Activated naive CD8-positive, alpha-beta T cell (primary cell): Measurements from ENCODE around the gene MEIOB.
"Not testable (repeated sequence)": the region's sequence is repeated elsewhere in the genome, so short reads cannot be mapped to it uniquely, and the experiment has no call there.

Experiments used
- H3K27ac Mint-ChIP-seq: one replicate; pipeline ENCODE4 v1.8.0; 2021; ENCODE audit warnings: mixed read lengths
- H3K27me3 Mint-ChIP-seq: one replicate; pipeline ENCODE4 v1.8.0; 2021; ENCODE audit warnings: mixed read lengths
- H3K36me3 Mint-ChIP-seq: one replicate; pipeline ENCODE4 v1.8.0; 2021; ENCODE audit warnings: mixed read lengths
- H3K4me1 Mint-ChIP-seq: one replicate; pipeline ENCODE4 v1.8.0; 2021; ENCODE audit warnings: low read depth, mixed read lengths
- H3K4me3 Mint-ChIP-seq: one replicate; pipeline ENCODE4 v1.8.0; 2021; ENCODE audit warnings: mild to moderate bottlenecking, mixed read lengths
- H3K9me3 Mint-ChIP-seq: one replicate; pipeline ENCODE4 v1.8.0; 2021; ENCODE audit warnings: low read depth, mixed read lengths

MEIOB gene, protein sequence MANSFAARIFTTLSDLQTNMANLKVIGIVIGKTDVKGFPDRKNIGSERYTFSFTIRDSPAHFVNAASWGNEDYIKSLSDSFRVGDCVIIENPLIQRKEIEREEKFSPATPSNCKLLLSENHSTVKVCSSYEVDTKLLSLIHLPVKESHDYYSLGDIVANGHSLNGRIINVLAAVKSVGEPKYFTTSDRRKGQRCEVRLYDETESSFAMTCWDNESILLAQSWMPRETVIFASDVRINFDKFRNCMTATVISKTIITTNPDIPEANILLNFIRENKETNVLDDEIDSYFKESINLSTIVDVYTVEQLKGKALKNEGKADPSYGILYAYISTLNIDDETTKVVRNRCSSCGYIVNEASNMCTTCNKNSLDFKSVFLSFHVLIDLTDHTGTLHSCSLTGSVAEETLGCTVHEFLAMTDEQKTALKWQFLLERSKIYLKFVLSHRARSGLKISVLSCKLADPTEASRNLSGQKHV

DNA sequence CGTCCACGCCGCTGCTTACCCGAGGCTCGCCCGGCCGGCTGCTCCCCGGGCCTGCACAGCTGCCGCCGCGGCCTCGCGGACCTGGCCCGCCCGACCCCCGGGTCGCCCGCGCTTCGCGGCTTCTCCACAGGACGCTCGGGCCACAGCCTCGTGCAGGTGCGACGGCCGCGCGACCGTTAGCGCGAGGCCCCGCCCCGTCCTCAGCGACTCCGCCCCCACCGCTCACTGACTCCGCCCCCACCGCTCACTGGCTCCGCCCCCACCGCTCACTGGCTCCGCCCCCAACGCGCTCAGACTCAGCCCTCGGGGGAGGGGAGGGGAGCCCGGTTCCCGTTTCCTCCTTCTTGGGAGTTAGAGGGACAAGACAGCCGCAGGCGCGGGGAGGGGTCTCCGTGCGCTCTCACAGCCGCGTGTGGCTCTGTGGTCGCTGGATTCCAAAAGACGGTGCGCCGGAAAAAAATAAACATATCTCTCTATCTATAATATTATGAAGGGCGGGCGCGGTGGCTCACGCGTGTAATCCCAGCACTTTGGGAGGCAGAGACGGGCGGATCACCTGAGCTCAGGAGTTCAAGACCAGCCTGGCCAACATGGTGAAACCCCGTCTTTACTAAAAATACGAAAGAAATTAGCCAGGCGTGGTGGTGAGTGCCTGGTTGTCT, at the start of gene MEIOB:
Gene MEIOB (minus strand): TSS at position 191 of the 662 bp plus-strand sequence. CDS start 3,989 bp downstream, outside the sequence.
- Mint-ChIP-seq H3K4me1 (peaks cover 4% of the 10 kb centered on the region), H3K36me3 (no peaks in the 10 kb centered on the region), H3K27ac (no peak within 1 kb of the TSS), H3K4me3 (peak within 1 kb of the TSS; percentile 82), H3K9me3 (no peaks in the 10 kb centered on the region), H3K27me3 (peaks cover 8% of the 10 kb centered on the region)

DNA sequence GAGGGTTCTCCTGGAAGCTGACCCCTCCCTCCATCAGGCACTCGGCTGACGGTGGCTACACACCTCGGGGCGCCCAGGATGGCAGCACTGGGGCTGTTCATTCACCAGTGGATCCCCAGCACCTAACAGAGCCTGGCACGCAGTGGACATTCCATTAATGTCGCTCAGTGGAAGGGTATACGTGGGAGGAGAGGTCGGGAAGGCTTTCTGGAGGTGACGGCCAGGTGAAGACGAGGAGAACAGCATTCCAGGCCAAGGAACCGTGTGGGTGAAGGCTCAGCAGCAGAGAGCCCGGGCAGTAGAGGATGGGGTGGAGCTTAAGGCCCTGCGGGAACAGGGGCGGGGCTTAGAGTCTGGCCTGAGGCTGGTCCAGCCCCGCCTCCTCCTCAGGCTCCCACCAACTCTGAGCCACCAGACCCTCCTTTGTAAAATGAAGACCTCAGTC, 48.8 kb upstream of the MEIOB start:
- Mint-ChIP-seq H3K36me3 (no peaks in the 10 kb centered on the region), H3K4me1 (peaks cover 5% of the 10 kb centered on the region), H3K4me3 (no peak overlapping the region), H3K27ac (no peak overlapping the region), H3K9me3 (no peaks in the 10 kb centered on the region), H3K27me3 (peaks cover 24% of the 10 kb centered on the region)

DNA sequence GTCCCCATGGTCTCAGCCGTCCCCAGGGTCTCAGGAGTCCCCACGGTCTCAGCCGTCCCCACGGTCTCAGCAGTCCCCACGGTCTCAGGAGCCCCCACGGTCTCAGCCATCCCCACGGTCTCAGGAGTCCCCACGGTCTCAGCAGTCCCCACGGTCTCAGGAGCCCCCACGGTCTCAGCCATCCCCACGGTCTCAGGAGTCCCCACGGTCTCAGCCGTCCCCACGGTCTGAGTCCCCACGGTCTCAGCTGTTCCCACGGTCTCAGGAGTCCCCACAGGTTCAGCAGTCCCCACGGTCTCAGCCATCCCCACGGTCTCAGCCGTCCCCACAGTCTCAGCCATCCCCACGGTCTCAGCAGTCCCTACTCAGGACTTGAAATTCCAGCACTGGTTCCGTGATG, 48.2 kb upstream of the MEIOB start:
- H3K9me3 Mint-ChIP-seq, H3K4me3 Mint-ChIP-seq, H3K36me3 Mint-ChIP-seq, H3K4me1 Mint-ChIP-seq, H3K27ac Mint-ChIP-seq: not testable (repeated sequence)
- peaks cover 24% of the 10 kb centered on the region for H3K27me3 Mint-ChIP-seq

DNA sequence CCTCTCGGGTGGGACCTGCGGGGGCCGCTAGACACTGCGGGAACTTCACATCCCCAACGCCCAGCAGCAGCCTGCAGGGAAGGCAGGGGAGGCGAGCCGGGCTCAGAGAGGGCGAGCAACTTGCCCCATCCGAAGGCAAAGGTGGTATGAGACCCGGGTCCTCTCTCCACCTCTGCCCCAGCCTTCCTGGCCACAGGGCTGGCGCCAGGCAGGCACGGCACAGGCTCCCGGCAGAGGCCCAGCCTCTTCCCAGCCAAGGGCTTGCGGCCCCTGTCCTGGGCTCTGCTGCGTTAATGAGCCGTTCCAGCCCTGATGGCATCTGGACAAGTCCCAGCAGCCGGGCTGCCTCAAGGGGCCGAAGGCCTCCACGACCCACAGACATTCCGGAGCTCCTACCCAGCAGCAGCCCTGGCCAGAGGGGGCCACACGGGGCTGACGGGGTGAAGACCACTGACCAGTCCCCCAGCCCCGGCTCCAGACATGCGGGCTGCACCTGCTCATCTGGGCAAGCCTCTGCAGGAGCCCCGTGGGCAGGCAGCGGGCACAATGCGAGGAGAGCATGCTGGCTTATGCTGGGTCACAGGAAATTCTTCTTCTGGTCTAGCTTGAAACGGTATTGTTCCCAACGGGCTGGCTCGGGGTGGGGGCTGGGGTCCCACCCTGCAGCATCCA, 47.5 kb upstream of the MEIOB start:
- H3K27me3 Mint-ChIP-seq: peaks cover 24% of the 10 kb centered on the region
- H3K9me3 Mint-ChIP-seq: no peaks in the 10 kb centered on the region

DNA sequence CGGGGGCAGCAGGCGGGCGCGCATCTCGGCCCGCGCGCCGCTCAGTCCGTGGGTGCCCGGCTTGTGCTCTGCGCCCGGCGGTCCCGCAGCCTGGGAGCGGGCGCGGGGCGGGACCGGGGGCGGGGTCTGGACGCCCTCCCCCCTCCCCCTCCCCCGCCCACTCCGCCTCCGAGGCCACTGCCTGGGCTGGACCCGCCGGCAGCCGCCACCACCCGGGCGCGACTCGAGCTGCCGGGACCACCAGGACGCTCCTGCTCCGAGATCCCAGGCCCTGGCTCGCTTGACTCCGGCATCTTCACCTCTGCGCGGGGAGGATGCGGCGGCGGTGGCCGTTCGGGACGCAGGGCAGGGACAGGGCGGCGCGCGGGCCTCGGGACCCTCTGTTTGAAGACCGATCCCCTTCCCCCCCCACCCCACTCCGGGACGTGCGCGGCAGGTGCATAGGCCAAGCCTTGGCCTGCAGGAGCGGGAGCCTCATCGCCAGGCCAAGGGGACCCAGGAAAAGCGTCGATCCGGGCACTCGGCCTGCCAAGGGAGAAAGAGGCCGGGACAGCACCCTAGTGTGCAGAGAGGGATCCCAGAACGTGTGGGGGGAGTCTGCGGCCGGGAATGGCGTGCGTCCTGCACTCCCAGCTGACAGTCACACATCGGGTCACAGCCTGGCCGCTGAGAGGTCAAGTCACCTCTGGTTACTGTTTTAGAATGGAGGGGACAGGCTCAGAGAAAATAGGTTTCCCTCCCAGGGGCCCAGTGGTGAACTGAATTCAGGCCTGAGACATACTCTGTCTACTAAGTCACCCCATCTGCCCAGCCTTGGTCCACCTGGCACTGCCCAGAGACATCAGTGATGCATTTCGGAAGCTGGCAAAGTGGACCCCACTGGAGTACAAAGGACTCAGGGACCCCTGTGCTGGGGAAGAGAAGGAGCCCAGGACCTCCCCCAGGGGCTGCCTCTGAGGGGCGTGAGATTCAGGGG, 46.7 kb upstream of the MEIOB start, which contains the start of gene HS3ST6:
Gene HS3ST6 (minus strand): TSS at position 65 of the 976 bp plus-strand sequence. CDS start 92 bp downstream, outside the sequence.
- Mint-ChIP-seq H3K9me3 (no peaks in the 10 kb centered on the region), H3K4me3 (no peak within 1 kb of the TSS), H3K4me1 (peaks cover 5% of the 10 kb centered on the region), H3K27me3 (peaks cover 24% of the 10 kb centered on the region), H3K27ac (no peak within 1 kb of the TSS), H3K36me3 (no peaks in the 10 kb centered on the region)

More for the DNA sequence above, 47.5 kb upstream of the MEIOB start:
- Mint-ChIP-seq H3K4me1 (peaks cover 5% of the 10 kb centered on the region), H3K4me3 (no peak overlapping the region), H3K27ac (no peak overlapping the region), H3K36me3 (no peaks in the 10 kb centered on the region)

DNA sequence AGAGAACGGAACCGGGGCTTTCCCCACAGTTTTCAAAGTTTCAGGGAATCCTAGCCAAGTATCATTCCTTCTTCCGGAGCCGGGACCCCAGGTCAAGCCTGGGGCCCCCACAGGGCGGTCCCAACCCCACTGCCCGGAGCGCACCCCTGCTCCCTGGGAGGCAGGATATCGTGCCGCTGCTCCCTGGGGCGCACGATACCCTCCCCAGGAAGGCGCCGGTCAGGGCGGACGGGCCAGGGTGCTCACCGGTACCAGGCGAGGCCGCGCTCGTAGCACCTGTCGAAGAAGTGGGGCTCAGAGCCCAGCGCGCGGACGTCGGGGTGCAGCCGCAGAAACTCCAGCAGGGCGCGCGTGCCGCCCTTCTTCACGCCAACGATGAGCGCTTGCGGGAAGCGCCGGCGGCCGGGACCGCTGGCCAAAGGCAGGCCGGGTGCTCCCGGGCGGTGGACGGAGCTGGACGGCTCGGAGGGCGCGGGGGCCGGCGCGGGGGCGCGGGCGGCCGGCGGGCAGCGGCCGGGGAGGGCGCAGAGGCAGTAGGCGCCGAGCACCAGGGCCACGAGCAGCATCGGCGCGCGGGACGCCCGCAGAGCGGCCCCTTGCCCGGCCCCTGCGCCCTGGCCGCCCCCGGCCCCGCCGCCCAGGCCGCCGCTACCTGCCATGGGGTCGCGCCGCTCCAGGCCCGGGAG, 45.8 kb upstream of the MEIOB start:
- H3K4me3 Mint-ChIP-seq: no peak overlapping the region

DNA sequence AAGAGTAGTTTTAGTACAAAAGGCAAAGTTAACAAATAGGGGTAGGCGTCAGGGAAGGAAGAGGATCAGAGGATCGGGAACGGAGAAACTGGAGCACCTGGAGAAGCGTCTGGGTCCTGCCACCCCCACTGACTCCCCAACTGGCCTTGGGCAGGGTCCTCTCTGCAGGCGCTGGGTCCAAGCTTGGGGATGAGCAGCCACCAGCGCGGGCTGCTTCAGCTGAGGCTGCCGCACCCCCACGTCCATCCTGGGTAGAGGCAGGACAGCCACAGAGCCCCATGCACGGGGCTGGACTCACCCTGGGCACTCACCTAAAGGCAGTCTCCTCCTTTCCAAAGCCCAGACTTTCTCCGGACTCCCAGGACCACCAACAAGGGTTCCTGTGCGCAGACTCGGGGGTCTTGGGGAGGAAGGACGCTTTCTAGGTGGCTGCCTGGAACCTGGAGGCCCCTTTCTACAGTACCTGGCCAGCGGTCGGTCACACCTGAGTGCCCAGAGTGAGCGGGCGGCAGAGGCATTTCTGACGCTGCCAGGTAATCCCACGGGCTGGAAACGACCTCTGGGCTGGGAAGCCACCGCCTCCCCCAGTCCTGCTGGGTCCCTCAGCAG, 45.2 kb upstream of the MEIOB start:
- Mint-ChIP-seq H3K4me3 (no peak overlapping the region), H3K4me1 (peaks cover 5% of the 10 kb centered on the region), H3K27me3 (peaks cover 17% of the 10 kb centered on the region), H3K9me3 (no peaks in the 10 kb centered on the region), H3K27ac (no peak overlapping the region), H3K36me3 (no peaks in the 10 kb centered on the region)

More for the DNA sequence above, 45.8 kb upstream of the MEIOB start:
- Mint-ChIP-seq H3K27ac (no peak overlapping the region), H3K36me3 (no peaks in the 10 kb centered on the region), H3K4me1 (peaks cover 5% of the 10 kb centered on the region), H3K27me3 (peaks cover 22% of the 10 kb centered on the region), H3K9me3 (no peaks in the 10 kb centered on the region)

DNA sequence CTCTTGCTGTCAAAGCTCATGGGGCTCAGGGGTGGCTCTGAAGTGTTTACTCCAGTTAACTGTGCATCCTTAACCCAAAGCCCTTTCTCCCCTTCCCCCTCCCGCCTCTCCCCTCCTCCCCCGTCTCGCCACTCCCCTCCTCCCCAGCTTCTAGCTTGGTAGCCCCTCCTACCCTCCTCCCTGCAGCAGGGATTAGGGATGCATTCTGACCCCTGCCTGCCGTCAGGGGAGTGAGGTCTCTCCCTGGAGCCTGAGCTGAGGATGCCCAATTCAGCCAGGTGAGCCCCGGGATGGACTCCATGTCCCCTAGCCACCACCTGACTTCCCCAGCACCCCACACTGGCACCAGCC, 44.7 kb upstream of the MEIOB start:
- peaks cover 5% of the 10 kb centered on the region for H3K4me1 Mint-ChIP-seq
- H3K9me3 Mint-ChIP-seq: no peaks in the 10 kb centered on the region
- peaks cover 16% of the 10 kb centered on the region for H3K27me3 Mint-ChIP-seq
- H3K27ac Mint-ChIP-seq: no peak overlapping the region
- H3K36me3 Mint-ChIP-seq: no peaks in the 10 kb centered on the region
- H3K4me3 Mint-ChIP-seq: no peak overlapping the region

DNA sequence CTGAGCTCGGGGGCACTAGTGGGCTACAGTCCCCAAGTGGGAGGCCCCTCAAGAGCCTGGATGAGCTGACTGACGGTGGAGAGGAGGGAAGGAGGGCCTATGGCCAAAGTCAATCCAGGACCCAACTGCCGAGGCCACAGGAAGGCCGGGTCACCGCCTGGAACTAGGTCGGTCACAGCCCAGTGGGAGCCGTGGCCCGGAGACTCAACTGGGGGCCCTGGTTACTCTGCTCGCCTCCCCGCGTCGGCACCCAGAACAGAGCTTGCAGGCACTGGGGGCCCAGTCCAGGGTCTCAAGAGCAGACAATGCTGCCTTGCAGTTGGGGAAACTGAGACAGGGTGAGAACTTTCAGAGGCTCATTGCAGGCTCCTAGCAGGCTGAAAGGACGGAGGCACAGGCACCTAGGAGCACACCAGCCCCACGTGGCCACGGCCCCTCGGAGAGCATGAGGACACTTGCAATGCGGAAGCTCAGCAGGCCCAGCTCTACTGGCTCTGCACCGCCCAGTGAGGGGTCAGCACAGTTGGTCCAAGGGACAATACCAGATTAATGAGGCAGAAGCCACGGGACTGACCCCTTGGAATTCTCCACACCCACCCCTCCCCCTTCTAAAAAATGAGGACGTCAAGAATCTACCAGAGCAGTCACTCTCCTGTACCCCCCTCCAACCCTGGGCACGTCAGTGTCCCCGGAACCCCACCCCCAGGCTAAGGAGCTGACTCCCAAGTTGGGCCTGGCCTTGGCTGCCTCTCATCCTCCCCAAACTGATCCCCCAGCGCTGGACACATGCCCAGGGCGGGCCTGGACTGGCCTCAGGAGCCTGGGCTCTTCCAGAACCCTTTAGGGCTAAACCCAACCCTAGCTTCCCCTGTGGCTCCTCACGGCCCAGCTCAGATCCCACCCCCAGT, 44.0 kb upstream of the MEIOB start:
- Mint-ChIP-seq H3K27me3 (peaks cover 10% of the 10 kb centered on the region), H3K4me3 (no peak overlapping the region), H3K4me1 (peaks cover 5% of the 10 kb centered on the region), H3K9me3 (no peaks in the 10 kb centered on the region), H3K27ac (no peak overlapping the region), H3K36me3 (no peaks in the 10 kb centered on the region)

DNA sequence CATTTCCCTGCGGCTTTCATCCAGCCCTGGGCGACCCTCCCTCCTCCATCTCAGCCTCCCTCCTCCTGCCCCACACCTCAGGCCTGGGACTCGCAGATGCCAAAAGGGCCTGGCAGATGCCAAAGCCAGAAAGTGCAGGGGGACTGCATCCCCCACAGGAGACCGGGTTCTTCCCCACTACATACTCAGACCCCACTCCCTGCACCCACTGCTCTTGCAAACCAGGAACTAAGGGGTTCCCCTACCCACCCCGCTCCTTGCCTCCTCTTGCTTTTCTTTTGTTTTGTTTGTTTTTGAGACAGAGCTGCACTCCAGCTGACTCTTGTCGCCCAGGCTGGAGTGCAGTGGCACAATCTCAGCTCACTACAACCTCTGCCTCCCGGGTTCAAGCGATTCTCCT, 43.0 kb upstream of the MEIOB start:
- H3K27me3 Mint-ChIP-seq: peaks cover 5% of the 10 kb centered on the region
- no peaks in the 10 kb centered on the region for H3K9me3 Mint-ChIP-seq
- peaks cover 2% of the 10 kb centered on the region for H3K4me1 Mint-ChIP-seq
- no peaks in the 10 kb centered on the region for H3K36me3 Mint-ChIP-seq
- no peak overlapping the region for H3K4me3 Mint-ChIP-seq
- no peak overlapping the region for H3K27ac Mint-ChIP-seq

DNA sequence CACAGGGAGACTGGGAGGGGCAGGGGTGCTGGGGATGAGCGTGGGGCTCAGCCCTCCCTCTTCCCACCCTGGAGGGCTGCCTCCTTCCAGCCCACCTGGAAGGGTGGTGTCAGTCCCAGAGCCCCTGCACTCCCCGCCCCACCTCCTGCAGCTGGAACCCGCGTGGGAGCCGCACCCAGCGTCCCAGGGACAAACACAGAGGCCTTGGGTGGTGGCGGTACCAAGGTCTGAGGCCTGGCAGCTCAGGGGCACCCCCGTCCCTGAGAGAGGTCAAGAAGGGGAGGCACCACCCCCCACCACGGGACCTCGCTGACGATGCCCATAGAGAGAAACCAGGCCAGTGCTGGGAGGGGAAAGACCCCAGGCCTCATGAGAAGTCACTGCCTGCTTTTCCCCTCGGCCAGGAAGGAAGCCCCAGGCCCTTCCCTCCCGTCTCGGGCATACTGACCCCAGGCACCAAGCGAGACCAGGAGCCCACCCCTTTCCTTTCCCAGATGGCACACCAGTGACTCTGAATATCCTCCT, 42.2 kb upstream of the MEIOB start:
- H3K27ac Mint-ChIP-seq: no peak overlapping the region
- no peaks in the 10 kb centered on the region for H3K36me3 Mint-ChIP-seq
- H3K4me1 Mint-ChIP-seq: peaks cover 2% of the 10 kb centered on the region
- H3K4me3 Mint-ChIP-seq: no peak overlapping the region
- H3K9me3 Mint-ChIP-seq: no peaks in the 10 kb centered on the region
- H3K27me3 Mint-ChIP-seq: peaks cover 5% of the 10 kb centered on the region

DNA sequence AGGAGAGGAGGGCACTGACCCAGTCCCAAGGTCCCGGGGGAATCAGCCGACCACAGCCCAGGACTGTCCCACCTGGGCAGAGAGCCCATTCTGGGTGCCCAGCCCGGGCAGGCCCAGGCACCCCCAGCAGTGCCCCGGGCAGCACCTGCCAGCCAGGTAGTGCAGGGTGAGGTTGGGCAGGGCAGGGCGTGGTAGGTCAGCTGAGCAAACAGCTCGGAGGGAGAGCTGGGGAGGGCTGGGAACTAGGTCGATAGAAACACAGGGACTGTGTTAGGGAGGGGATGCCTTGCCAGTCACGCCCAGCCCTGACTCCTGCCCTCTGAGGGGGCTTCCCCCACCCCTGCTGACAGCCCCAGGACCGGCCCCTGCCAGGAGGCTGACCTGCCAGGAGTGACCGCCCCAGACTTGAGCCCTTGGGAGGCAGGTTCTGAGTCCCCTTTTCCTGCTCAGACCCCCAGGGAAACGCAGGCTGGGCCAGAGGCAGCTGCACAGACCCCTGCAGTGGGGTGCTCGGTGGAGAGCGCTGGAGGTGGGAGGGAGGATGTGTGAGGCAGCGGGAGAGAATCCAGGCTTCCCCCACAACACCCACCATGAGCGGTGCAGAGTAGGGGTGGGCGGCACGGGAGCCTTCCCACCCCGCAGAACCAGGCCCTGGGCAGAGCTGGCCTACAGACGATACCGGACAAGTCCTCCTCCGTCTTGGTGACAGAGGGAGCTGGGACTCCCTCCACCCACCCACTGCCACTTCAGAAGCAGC, 41.5 kb upstream of the MEIOB start:
- H3K9me3 Mint-ChIP-seq: no peaks in the 10 kb centered on the region
- H3K27ac Mint-ChIP-seq: no peak overlapping the region
- H3K36me3 Mint-ChIP-seq: no peaks in the 10 kb centered on the region
- peaks cover 2% of the 10 kb centered on the region for H3K4me1 Mint-ChIP-seq
- no peak overlapping the region for H3K4me3 Mint-ChIP-seq
- peaks cover 7% of the 10 kb centered on the region for H3K27me3 Mint-ChIP-seq
